OCI-LY3 (cell line): ENCODE measurements around the gene ZNF106.

Source experiments
- CTCF ChIP-seq: fragments of 200-600, 300-600 bp; sonication (generic); IDR thresholded peaks from 2 replicates; pipeline ENCODE4 v1.5.1; 2014; ENCODE audit warnings: antibody characterized with exemption, low read length, low read depth
- EZH2phosphoT487 ChIP-seq: fragments of 200-600 bp; shearing (Covaris generic); IDR thresholded peaks from 2 replicates; pipeline ENCODE4 v1.6.1; 2018; ENCODE audit warnings: antibody characterized with exemption, mixed run types, low read depth

- TF ChIP-seq EZH2phosphoT487: no peak
- TF ChIP-seq CTCF: no peak
Measured at GRCh38 chr15:42503825-42504224, 12.9 kb upstream of the ZNF106 start.
